ENCODE measurements around the gene HUS1. TPM values are rescaled to one million over a fixed set of nuclear protein-coding genes. Genes with fewer than 3 reads are reported as not detected.
A peak's percentile ranks its signal among the peaks of the same experiment; 100 is the strongest.
"Not testable (repeated sequence)": the region's sequence is repeated elsewhere in the genome, so short reads cannot be mapped to it uniquely, and the experiment has no call there.

HUS1 gene
- total and polyA plus RNA-seq, 2 of the 4 experiments (the other 2 are of a cell fraction) = 16.2 to 18.3 TPM

GRCh38 chr7:47942651-47943050 is 36.8 kb downstream of the HUS1 start:
- dilution Hi-C loops (cut with HindIII; ENCODE audit: low sequenced_read_pairs, unreplicated experiment); ATAC-seq (ENCODE audit: low read depth); BruUV-seq (replicated peaks); H3K9me3 ChIP-seq (ENCODE audit: control insufficient read depth, insufficient read depth, low read length); H2AK9ac ChIP-seq (replicated peaks; ENCODE audit: low read depth, low read length, poor library complexity); H3K23ac ChIP-seq (ENCODE audit: low read depth, low read length); DNase-seq; H3K56ac ChIP-seq (ENCODE audit: extremely low read depth, insufficient read depth, low read length); CTCF ChIA-PET; H3K36me3 ChIP-seq (ENCODE audit: control insufficient read depth, insufficient read depth, low read length); H4K8ac ChIP-seq (ENCODE audit: low read depth in 2 of 2, low read length in 2 of 2); H4K20me1 ChIP-seq (ENCODE audit: insufficient read depth, low read length); H3K27me3 ChIP-seq (ENCODE audit: control insufficient read depth, insufficient read depth, low read length); H3K27ac ChIP-seq (ENCODE audit: insufficient read depth, low read length); H3K9ac ChIP-seq (ENCODE audit: low read depth, low read length); H3K79me1 ChIP-seq (ENCODE audit: low read depth in 1 of 2, low read length in 2 of 2); H3K4me2 ChIP-seq (ENCODE audit: low read depth, low read length); H3K4me3 ChIP-seq (ENCODE audit: insufficient read depth, low read depth, low read length); H4K5ac ChIP-seq (ENCODE audit: low read depth, low read length); H3K18ac ChIP-seq (ENCODE audit: low read depth, low read length); H2AFZ ChIP-seq (replicated peaks; ENCODE audit: low read length, poor library complexity); H2BK5ac ChIP-seq (ENCODE audit: low read depth, low read length, poor library complexity, severe bottlenecking): not testable (repeated sequence)
- peak overlapping the region; percentile 90 for H2BK20ac ChIP-seq (ENCODE audit: low read depth, low read length)
- peaks cover 25% of the 10 kb centered on the region for H3K9me1 ChIP-seq (ENCODE audit: insufficient read depth, low read length)
- peak overlapping the region; percentile 66; the same call in 1 of the 2 replicates for H2AK5ac ChIP-seq (ENCODE audit: low read depth, low read length)
- peak overlapping the region; percentile 24 for H3K4ac ChIP-seq (ENCODE audit: low read depth, low read length)
- in situ Hi-C loops (cut with MboI; ENCODE audit: low sequenced_read_pairs) = loop anchor here (10.0 kb wide), 2 partner anchors 508 to 678 kb away; no protein-coding TSS in a partner anchor
- no CpG with 5 or more reads among the region's 10 CpGs for WGBS, 2 experiments (ENCODE audit: extremely low coverage in 2 of 2, insufficient read length in 1 of 2)
- 0 out of 3 replicates have a peak overlapping the region, but pooled peaks have one; percentile 6 for H2BK15ac ChIP-seq (ENCODE audit: low read depth, low read length)
- H3K4me1 ChIP-seq (ENCODE audit: control insufficient read depth, insufficient read depth, low read length) = peaks cover 17% of the 10 kb centered on the region
- H2BK120ac ChIP-seq (ENCODE audit: low read depth, low read length) = peak overlapping the region; percentile 73; the same call in 1 of the 2 replicates
- POLR2A ChIA-PET (ENCODE audit: unreplicated experiment) = interaction anchor here (0.6 kb wide), 1 partner anchor 11 kb away, joined by 3 read pairs; no protein-coding TSS in a partner anchor
- 0 out of 2 replicates have a peak overlapping the region, but pooled peaks have one; percentile 43 for H3K14ac ChIP-seq (replicated peaks; ENCODE audit: low read depth, low read length)
- peak overlapping the region; percentile 45; the same call in 1 of the 2 replicates for H4K91ac ChIP-seq (ENCODE audit: insufficient read depth, low read depth, low read length)
- intact Hi-C loops (cut with micrococcal nuclease) = loop anchor here (10.0 kb wide), 2 partner anchors 358 to 678 kb away; partner anchors contain the start of gene TNS3
